SK-N-SH (cell line): ENCODE results near the gene BOK. TPM values are rescaled to one million over a fixed set of nuclear protein-coding genes. Genes with fewer than 3 reads are reported as not detected.

ENCODE experiments used
- CTCF ChIA-PET: fragments of 300-600, 350-600 bp; formaldehyde crosslinking; extraction: SDS; loops from one replicate; lab custom pipeline; 2021; lab: Yijun Ruan, JAX
- POLR2A ChIA-PET: fragments of 350-600 bp; sonication (Branson Sonifier 250); formaldehyde crosslinking; extraction: SDS; loops from one replicate; lab custom pipeline; 2020; ENCODE audit warnings: antibody characterized with exemption, inconsistent platforms; lab: Yijun Ruan, JAX
- DNase-seq: peaks from one replicate; pipeline ENCODE4 v3.0.0; 2012
- H2AFZ ChIP-seq: fragments of 200-600 bp; sonication (generic); 2 replicates; pipeline ENCODE4 v1.8.1; 2016; ENCODE audit warnings: antibody characterized with exemption, mild to moderate bottlenecking, low read depth
- H3F3A ChIP-seq: fragments of 200-600 bp; sonication (generic); replicated peaks from 2 replicates; pipeline ENCODE3; 2016; ENCODE audit warnings: antibody characterized with exemption, mild to moderate bottlenecking; ENCODE audit not compliant: insufficient read depth
- H3K27ac ChIP-seq, 2 experiments: fragments of 200-500 bp in 1 of 2; fragments of 200-600 bp in 1 of 2; sonication (Bioruptor generic) in 1 of 2; sonication (generic), shearing (Covaris generic) in 1 of 2; 2 replicates each; pipeline versions ENCODE4 v1.5.1 to v1.6.1; 2014 to 2016; ENCODE audit warnings: low read depth in 2 of 2, inconsistent platforms in 1 of 2, low read length in 1 of 2, mild to moderate bottlenecking in 1 of 2, mixed read lengths in 1 of 2
- H3K27me3 ChIP-seq: fragments of 200-600 bp; sonication (generic), shearing (Covaris generic); 2 replicates; pipeline ENCODE4 v1.6.1; 2016; ENCODE audit warnings: mixed run types; ENCODE audit not compliant: insufficient read depth
- H3K36me3 ChIP-seq, 2 experiments: fragments of 200-500 bp in 1 of 2; fragments of 200-600 bp in 1 of 2; sonication (Bioruptor generic) in 1 of 2; sonication (generic) in 1 of 2; replicated peaks in 1 of 2; 2 replicates each; pipeline versions ENCODE3 to v1.5.1; 2014 to 2016; ENCODE audit warnings: low read length in 1 of 2, mild to moderate bottlenecking in 1 of 2; ENCODE audit not compliant: insufficient read depth in 2 of 2, control insufficient read depth in 1 of 2
- H3K4me1 ChIP-seq, 2 experiments: fragments of 200-500 bp in 1 of 2; fragments of 200-600 bp in 1 of 2; sonication (Bioruptor generic) in 1 of 2; sonication (generic), shearing (Covaris generic) in 1 of 2; 2 replicates each; pipeline versions ENCODE4 v1.5.1 to v1.6.1; 2014 to 2016; ENCODE audit warnings: low read depth in 1 of 2, low read length in 1 of 2, mixed run types in 1 of 2; ENCODE audit not compliant: insufficient read depth in 2 of 2, control insufficient read depth in 1 of 2
- H3K4me2 ChIP-seq: fragments of 200-600 bp; sonication (generic), shearing (Covaris generic); 2 replicates; pipeline ENCODE4 v1.6.1; 2017; ENCODE audit warnings: mixed run types
- H3K4me3 ChIP-seq, 2 experiments: fragments of 200-500 bp in 1 of 2; fragments of 200-600 bp in 1 of 2; sonication (Bioruptor generic) in 1 of 2; sonication (generic), shearing (Covaris generic) in 1 of 2; 2 replicates each; pipeline versions ENCODE4 v1.5.1 to v1.8.1; 2014 to 2016; ENCODE audit warnings: low read depth in 2 of 2, inconsistent platforms in 1 of 2, low read length in 1 of 2, mild to moderate bottlenecking in 1 of 2, mixed read lengths in 1 of 2, moderate library complexity in 1 of 2
- H3K79me2 ChIP-seq: fragments of 200-600 bp; sonication (generic); 2 replicates; pipeline ENCODE4 v1.8.1; 2017; ENCODE audit warnings: mild to moderate bottlenecking; ENCODE audit not compliant: insufficient read depth
- H3K9ac ChIP-seq: fragments of 200-600 bp; sonication (generic); 2 replicates; pipeline ENCODE4 v1.6.1; 2017; ENCODE audit warnings: mixed run types
- H3K9me2 ChIP-seq: fragments of 200-600 bp; sonication (generic); 2 replicates; pipeline ENCODE4 v1.6.1; 2017; ENCODE audit warnings: mixed run types
- H3K9me3 ChIP-seq: fragments of 200-600 bp; sonication (generic); 2 replicates; pipeline ENCODE4 v1.6.1; 2017; ENCODE audit warnings: mixed run types, mild to moderate bottlenecking, moderate library complexity
- H4K20me1 ChIP-seq: fragments of 200-600 bp; sonication (generic); 2 replicates; pipeline ENCODE4 v1.6.1; 2017; ENCODE audit warnings: mild to moderate bottlenecking, mixed run types; ENCODE audit not compliant: insufficient read depth
- CHD2 ChIP-seq: fragments of 150-350 bp; IDR thresholded peaks from 2 replicates; pipeline ENCODE4 v1.6.1; 2018; ENCODE audit warnings: low read length; ENCODE audit not compliant: partially characterized antibody
- EP300 ChIP-seq, 2 experiments: IDR thresholded peaks; 2 replicates each; pipeline versions ENCODE4 v1.4.0 to v1.6.1; 2012; ENCODE audit warnings: borderline replicate concordance in 1 of 2, low read depth in 1 of 2, low read length in 1 of 2
- EZH2phosphoT487 ChIP-seq: fragments of 200-600 bp; sonication (generic); IDR thresholded peaks from 2 replicates; pipeline ENCODE4 v1.6.1; 2017; ENCODE audit warnings: low read depth, mixed run types, mild to moderate bottlenecking, antibody characterized with exemption, moderate library complexity, borderline replicate concordance
- FOSL2 ChIP-seq: IDR thresholded peaks from 2 replicates; pipeline ENCODE4 v1.4.0; 2012; ENCODE audit warnings: low read depth, mild to moderate bottlenecking, moderate library complexity, borderline replicate concordance
- FOXJ3 ChIP-seq: sonication (generic); formaldehyde crosslinking; IDR thresholded peaks from 2 replicates; pipeline ENCODE4 v1.5.1; 2020; ENCODE audit warnings: mild to moderate bottlenecking, missing genetic modification reagents
- JUND ChIP-seq: IDR thresholded peaks from 2 replicates; pipeline ENCODE4 v1.4.0; 2012
- MAX ChIP-seq: IDR thresholded peaks from 2 replicates; pipeline ENCODE4 v1.4.0; 2012; ENCODE audit warnings: low read depth
- MEF2A ChIP-seq: IDR thresholded peaks from 2 replicates; pipeline ENCODE4 v1.4.0; 2012; ENCODE audit warnings: low read depth, borderline replicate concordance
- MXI1 ChIP-seq: IDR thresholded peaks from 2 replicates; pipeline ENCODE4 v1.6.1; 2012; ENCODE audit warnings: mild to moderate bottlenecking, low read depth, low read length, improper control_type of control experiment
- NFIC ChIP-seq: IDR thresholded peaks from 2 replicates; pipeline ENCODE4 v1.4.0; 2012; ENCODE audit warnings: borderline replicate concordance
- NRF1 ChIP-seq: IDR thresholded peaks from 2 replicates; pipeline ENCODE4 v1.6.1; 2012; ENCODE audit warnings: low read depth, mild to moderate bottlenecking, low read length
- RAD21 ChIP-seq: IDR thresholded peaks from 2 replicates; pipeline ENCODE4 v1.6.1; 2012; ENCODE audit warnings: mild to moderate bottlenecking, low read length
- RCOR1 ChIP-seq: fragments of 150-350 bp; IDR thresholded peaks from 2 replicates; pipeline ENCODE4 v1.6.1; 2017; ENCODE audit warnings: antibody characterized with exemption, low read length
- RXRA ChIP-seq: IDR thresholded peaks from 2 replicates; pipeline ENCODE4 v1.4.0; 2012; ENCODE audit warnings: low read depth, mild to moderate bottlenecking, borderline replicate concordance
- SIN3A ChIP-seq: IDR thresholded peaks from 2 replicates; pipeline ENCODE4 v1.6.1; 2012; ENCODE audit warnings: low read depth, mild to moderate bottlenecking, low read length, moderate library complexity, borderline replicate concordance
- TCF12 ChIP-seq: IDR thresholded peaks from 2 replicates; pipeline ENCODE4 v1.4.0; 2012
- TEAD4 ChIP-seq: IDR thresholded peaks from 2 replicates; pipeline ENCODE4 v1.4.0; 2012; ENCODE audit warnings: mild to moderate bottlenecking, borderline replicate concordance; ENCODE audit not compliant: insufficient read depth
- USF2 ChIP-seq: fragments of 150-350 bp; IDR thresholded peaks from 2 replicates; pipeline ENCODE4 v1.6.1; 2017; ENCODE audit warnings: antibody characterized with exemption, low read length, low read depth, borderline replicate concordance
- WGBS: methylation state at CpG from one replicate; pipeline ENCODE4 v1.1.6; 2017; ENCODE audit warnings: low lambda C conversion rate; 5-methylcytosine and 5-hydroxymethylcytosine counted together
- polyA plus RNA-seq, 3 experiments: library from polyadenylated mRNA; depleted of rRNA; stranded (reverse); fragments of >200 nt; gene quantifications; 2 replicates each; pipeline ENCODE4 v1.2.3, GENCODE V29; 2012
- TF ChIP-seq, protein P1 (sequence below): IDR thresholded peaks from 2 replicates; pipeline ENCODE4 v1.4.0; 2012; ENCODE audit warnings: low read depth, borderline replicate concordance
- TF ChIP-seq, protein P2 (sequence below): fragments of 150-350 bp; IDR thresholded peaks from 2 replicates; pipeline ENCODE4 v1.6.1; 2016; ENCODE audit warnings: mild to moderate bottlenecking, low read depth, low read length

BOK gene
- polyA plus RNA-seq, 1 of the 3 experiments (the other 2 are of a cell fraction): 1.7 TPM

GRCh38 chr2:241608881-241609280, 50.3 kb downstream of the BOK start:
- no peak overlapping the region for H3K9ac ChIP-seq
- no peak overlapping the region for H2AFZ ChIP-seq
- H3K9me2 ChIP-seq: no peaks in the 10 kb centered on the region
- TF ChIP-seq USF2: no peak
- WGBS: 96% methylated on average over 10 of the region's 10 CpGs
- H4K20me1 ChIP-seq: 0 out of 2 replicates have a peak, but pooled peaks cover 5% of the 10 kb centered on the region
- DNase-seq: no peak
- peaks cover 49% of the 10 kb centered on the region for H3K79me2 ChIP-seq
- H3K4me3 ChIP-seq: no peak overlapping the region
- H3K27ac ChIP-seq: no peak overlapping the region
- no peaks in the 10 kb centered on the region for H3F3A ChIP-seq
- no peaks in the 10 kb centered on the region; a peak in 2 of 4 replicates for H3K4me1 ChIP-seq
- CTCF ChIA-PET: interaction anchor here (2.0 kb wide), 1 partner anchor 10 kb away, joined by 8 read pairs; no protein-coding TSS in a partner anchor
- peaks cover 14 to 20% of the 10 kb centered on the region in 2 experiments for H3K36me3 ChIP-seq
- H3K27me3 ChIP-seq: no peaks in the 10 kb centered on the region
- H3K9me3 ChIP-seq: no peaks in the 10 kb centered on the region
- no peak overlapping the region for H3K4me2 ChIP-seq
- POLR2A ChIA-PET: no interaction called here

DNA sequence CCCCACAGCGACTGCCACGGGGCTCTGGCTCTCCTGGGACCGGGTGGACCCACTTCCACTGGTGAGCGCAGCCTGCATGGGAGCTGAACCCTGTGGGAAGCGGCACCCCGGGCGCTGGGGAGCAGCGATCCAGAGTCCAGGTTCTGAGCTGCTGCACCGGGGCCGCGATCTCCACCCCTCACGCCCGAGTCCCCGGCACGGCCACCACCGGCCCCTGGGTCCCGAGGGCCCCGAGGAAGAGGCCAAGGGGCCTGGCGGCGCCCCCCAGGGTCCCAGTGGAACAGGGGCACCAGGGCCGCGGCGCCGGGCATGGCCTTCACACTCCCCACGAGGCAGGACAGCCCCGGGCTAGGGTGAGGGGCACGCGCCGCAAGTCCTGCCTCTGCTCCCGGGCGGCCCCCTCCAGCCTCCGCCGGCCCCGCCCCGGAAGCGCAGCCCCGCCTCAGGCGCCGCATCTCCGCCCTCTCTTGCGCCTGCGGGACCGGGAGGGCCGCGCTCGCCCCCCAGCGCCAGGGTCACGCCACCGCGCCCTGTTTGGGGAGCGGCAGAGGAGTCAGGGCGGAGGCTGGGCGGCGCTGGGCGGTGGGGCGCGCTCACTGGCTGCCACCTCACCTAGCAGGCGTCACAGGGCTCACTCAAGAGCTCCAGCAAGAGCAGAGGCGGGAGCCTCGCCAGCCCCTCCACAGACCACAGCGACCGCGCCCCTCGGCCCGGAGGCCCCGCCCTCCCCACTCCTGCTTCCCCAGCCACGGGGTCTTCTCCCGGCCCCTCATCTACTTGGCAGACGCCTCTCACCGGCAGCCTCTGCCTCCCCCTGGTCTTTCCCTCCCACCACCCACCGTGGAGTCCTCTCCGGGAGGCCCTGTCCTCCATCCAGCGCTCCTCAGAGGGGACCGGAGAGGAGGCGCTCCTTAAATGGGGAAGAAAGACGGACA, 51.6 kb downstream of the BOK start:
- Histone ChIP-seq H3K9ac (no peak overlapping the region), H3K36me3 (peaks cover 10 to 14% of the 10 kb centered on the region in 2 experiments), H4K20me1 (0 out of 2 replicates have a peak, but pooled peaks cover 5% of the 10 kb centered on the region), H3K27ac (no peak overlapping the region), H3F3A (no peaks in the 10 kb centered on the region), H3K4me2 (no peak overlapping the region), H3K79me2 (peaks cover 58% of the 10 kb centered on the region), H3K4me1 (no peaks in the 10 kb centered on the region; a peak in 2 of 4 replicates), H2AFZ (no peak overlapping the region), H3K9me2 (no peaks in the 10 kb centered on the region), H3K4me3 (no peak overlapping the region), H3K9me3 (no peaks in the 10 kb centered on the region), H3K27me3 (no peaks in the 10 kb centered on the region)
- TF ChIP-seq MEF2A: no peak
- TF ChIP-seq, protein P1, sequence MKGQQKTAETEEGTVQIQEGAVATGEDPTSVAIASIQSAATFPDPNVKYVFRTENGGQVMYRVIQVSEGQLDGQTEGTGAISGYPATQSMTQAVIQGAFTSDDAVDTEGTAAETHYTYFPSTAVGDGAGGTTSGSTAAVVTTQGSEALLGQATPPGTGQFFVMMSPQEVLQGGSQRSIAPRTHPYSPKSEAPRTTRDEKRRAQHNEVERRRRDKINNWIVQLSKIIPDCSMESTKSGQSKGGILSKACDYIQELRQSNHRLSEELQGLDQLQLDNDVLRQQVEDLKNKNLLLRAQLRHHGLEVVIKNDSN: no peak
- TF ChIP-seq JUND: no peak
- no peak for TF ChIP-seq RAD21
- TF ChIP-seq NRF1: no peak
- no peak for TF ChIP-seq MAX
- no peak for TF ChIP-seq CHD2
- TF ChIP-seq SIN3A: no peak
- no peak for TF ChIP-seq RXRA
- TF ChIP-seq FOXJ3 (CRISPR knock-in tag): no peak
- no peak for TF ChIP-seq EP300 (IDR thresholded peaks at IDR 0.05; ENCODE audit: borderline replicate concordance in 1 of 2, low read depth in 1 of 2, low read length in 1 of 2)
- TF ChIP-seq NFIC: no peak
- TF ChIP-seq FOSL2: no peak
- TF ChIP-seq RCOR1: no peak
- TF ChIP-seq MXI1: no peak
- no peak for TF ChIP-seq TCF12
- TF ChIP-seq, protein P2, sequence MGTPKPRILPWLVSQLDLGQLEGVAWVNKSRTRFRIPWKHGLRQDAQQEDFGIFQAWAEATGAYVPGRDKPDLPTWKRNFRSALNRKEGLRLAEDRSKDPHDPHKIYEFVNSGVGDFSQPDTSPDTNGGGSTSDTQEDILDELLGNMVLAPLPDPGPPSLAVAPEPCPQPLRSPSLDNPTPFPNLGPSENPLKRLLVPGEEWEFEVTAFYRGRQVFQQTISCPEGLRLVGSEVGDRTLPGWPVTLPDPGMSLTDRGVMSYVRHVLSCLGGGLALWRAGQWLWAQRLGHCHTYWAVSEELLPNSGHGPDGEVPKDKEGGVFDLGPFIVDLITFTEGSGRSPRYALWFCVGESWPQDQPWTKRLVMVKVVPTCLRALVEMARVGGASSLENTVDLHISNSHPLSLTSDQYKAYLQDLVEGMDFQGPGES: no peak
- TF ChIP-seq TEAD4: no peak
- TF ChIP-seq USF2: no peak
- no peak for TF ChIP-seq EZH2phosphoT487
- 94% methylated on average over 28 of the region's 76 CpGs for WGBS
- CTCF ChIA-PET: interaction anchor here (2.0 kb wide), 1 partner anchor 11 kb away, joined by 8 read pairs; no protein-coding TSS in a partner anchor
- POLR2A ChIA-PET: interaction anchor here (0.6 kb wide), 1 partner anchor 53 kb away, joined by 3 read pairs; no protein-coding TSS in a partner anchor
- DNase-seq: no peak
